Measurements from ENCODE around the gene PEX10. TPM values are rescaled to one million over a fixed set of nuclear protein-coding genes. Genes with fewer than 3 reads are reported as not detected.

PEX10 gene
- total RNA-seq, 6 experiments from 2014 or later: 7.4 to 24.3 (median 10.5) TPM

GRCh38 chr1:2452201-2452931 is 40.0 kb upstream of the PEX10 start:
- DNase-seq (no peak), ATAC-seq (no peak)
- Histone ChIP-seq H3K4me3 (no peak overlapping the region), H3K9me3 (no peaks in the 10 kb centered on the region), H3K27me3 (no peaks in the 10 kb centered on the region), H3K36me3 (no peaks in the 10 kb centered on the region), H3K27ac (no peak overlapping the region), H3K4me1 (no peaks in the 10 kb centered on the region)
- intact Hi-C loops (cut with DNase I): no loop called here
- TF ChIP-seq, protein P1, sequence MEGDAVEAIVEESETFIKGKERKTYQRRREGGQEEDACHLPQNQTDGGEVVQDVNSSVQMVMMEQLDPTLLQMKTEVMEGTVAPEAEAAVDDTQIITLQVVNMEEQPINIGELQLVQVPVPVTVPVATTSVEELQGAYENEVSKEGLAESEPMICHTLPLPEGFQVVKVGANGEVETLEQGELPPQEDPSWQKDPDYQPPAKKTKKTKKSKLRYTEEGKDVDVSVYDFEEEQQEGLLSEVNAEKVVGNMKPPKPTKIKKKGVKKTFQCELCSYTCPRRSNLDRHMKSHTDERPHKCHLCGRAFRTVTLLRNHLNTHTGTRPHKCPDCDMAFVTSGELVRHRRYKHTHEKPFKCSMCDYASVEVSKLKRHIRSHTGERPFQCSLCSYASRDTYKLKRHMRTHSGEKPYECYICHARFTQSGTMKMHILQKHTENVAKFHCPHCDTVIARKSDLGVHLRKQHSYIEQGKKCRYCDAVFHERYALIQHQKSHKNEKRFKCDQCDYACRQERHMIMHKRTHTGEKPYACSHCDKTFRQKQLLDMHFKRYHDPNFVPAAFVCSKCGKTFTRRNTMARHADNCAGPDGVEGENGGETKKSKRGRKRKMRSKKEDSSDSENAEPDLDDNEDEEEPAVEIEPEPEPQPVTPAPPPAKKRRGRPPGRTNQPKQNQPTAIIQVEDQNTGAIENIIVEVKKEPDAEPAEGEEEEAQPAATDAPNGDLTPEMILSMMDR (IDR thresholded peaks at IDR 0.05): no peak
- WGBS (ENCODE audit: insufficient coverage, low coverage, low lambda C conversion rate, missing lambda C conversion rate): 39% methylated on average over 5 of the region's 21 CpGs

DNA sequence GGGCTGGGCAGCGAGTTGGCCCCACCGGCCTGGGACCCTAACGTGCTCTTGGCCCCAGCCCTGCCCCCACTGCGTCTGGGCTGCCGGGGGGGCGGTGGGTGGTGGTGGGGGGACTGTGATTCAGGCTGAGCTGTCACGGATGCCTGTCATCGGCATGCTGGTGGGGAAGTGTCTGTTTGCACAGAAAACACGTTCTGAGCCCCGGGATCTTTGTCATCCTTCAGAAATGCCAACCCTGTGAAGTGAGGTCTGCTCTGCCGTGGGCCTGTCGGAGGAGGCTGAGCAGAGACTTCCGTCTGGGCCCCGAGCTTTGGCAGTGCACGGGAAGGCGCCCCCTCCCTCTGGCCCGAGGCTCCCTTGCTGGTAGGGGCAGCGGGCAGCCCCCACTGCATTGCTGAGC is 39.4 kb upstream of the PEX10 start:
- H3K27me3 ChIP-seq: no peaks in the 10 kb centered on the region
- WGBS (ENCODE audit: insufficient coverage, low coverage, low lambda C conversion rate, missing lambda C conversion rate): 32% methylated on average over 10 of the region's 18 CpGs

DNA sequence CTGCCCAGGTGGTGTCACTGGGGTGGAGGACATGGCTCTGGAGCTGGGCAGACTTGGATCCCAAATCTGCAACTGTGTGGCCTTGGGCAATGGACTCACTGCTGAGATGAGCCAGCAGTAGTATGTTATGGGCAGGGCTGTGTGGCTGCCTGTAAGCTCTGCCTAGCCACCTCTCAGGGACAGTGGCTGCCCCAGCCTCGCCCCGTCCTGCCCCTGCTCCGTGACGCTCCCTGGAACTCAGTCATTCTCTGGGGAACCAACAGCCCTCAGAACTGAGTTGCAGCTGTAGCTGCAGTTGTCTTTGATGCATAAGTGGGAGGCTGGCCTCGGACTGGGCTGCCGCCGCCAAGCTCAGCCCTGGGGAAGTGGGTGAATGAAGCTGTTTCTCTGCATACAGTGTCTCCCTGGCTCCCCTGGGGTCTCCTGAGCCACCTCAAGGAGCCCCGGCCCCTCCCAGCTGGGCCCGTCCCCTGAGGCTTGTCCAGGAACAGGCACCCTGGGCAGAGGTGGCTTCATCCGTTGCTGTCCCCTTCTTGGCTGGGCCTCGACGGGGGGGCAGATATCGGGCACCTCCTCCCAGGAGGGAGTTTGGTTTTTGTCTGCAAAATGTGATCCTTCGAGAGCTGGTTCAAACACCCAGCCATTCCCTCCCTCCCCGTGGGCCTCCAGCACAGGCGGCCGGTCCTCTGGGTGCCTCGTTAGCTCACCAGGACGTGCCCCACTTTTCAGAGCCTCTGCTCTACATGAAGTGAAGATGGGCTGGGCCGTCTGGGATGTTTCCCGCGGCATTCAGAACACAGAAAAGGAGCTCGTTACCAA is 37.5 kb upstream of the PEX10 start:
- no peak for ATAC-seq
- Histone ChIP-seq H3K36me3 (no peaks in the 10 kb centered on the region), H3K27me3 (no peaks in the 10 kb centered on the region), H3K4me3 (no peak overlapping the region), H3K9me3 (no peaks in the 10 kb centered on the region), H3K27ac (no peak overlapping the region), H3K4me1 (no peaks in the 10 kb centered on the region)
- DNase-seq: no peak
- TF ChIP-seq, protein P1 (IDR thresholded peaks at IDR 0.05): no peak
- no peak for TF ChIP-seq POLR2A (IDR thresholded peaks at IDR 0.05)
- intact Hi-C loops (cut with DNase I): no loop called here
- 80% methylated on average over 1 of the region's 23 CpGs for WGBS (ENCODE audit: insufficient coverage, low coverage, low lambda C conversion rate, missing lambda C conversion rate)

More for the DNA sequence above, 39.4 kb upstream of the PEX10 start:
- TF ChIP-seq, protein P1 (IDR thresholded peaks at IDR 0.05): no peak
- H3K36me3 ChIP-seq: no peaks in the 10 kb centered on the region
- H3K4me3 ChIP-seq: no peak overlapping the region
- no peaks in the 10 kb centered on the region for H3K9me3 ChIP-seq
- no peaks in the 10 kb centered on the region for H3K4me1 ChIP-seq
- ATAC-seq (no peak), DNase-seq (no peak)
- intact Hi-C loops (cut with DNase I): no loop called here
- no peak overlapping the region for H3K27ac ChIP-seq

GRCh38 chr1:2448098-2448445 is 35.7 kb upstream of the PEX10 start:
- DNase-seq: no peak
- Histone ChIP-seq H3K27ac (no peak overlapping the region), H3K4me1 (no peaks in the 10 kb centered on the region), H3K36me3 (no peaks in the 10 kb centered on the region), H3K27me3 (peaks cover 0 to 2% of the 10 kb centered on the region in 2 donors), H3K4me3 (no peak overlapping the region), H3K9me3 (no peaks in the 10 kb centered on the region)
- no peak for ATAC-seq
- intact Hi-C loops (cut with DNase I): no loop called here
- no peak for TF ChIP-seq POLR2A (IDR thresholded peaks at IDR 0.05)
- TF ChIP-seq, protein P1 (IDR thresholded peaks at IDR 0.05): no peak
- 67% methylated on average over 4 of the region's 18 CpGs for WGBS (ENCODE audit: insufficient coverage, low coverage, low lambda C conversion rate, missing lambda C conversion rate)
